Thyroid gland (tissue), 4 donors: ENCODE results near the gene DYNLL1.
"Not testable (repeated sequence)": the region's sequence is repeated elsewhere in the genome, so short reads cannot be mapped to it uniquely, and the experiment has no call there.

Source experiments
- CTCF ChIP-seq, 6 experiments: fragments of 200-600 bp in 3 of 6; fragments of 450-650 bp in 3 of 6; sonication (generic) in 3 of 6; IDR thresholded peaks; one replicate each; pipeline ENCODE4 v1.5.1; 2016 to 2019; ENCODE audit warnings: antibody characterized with exemption in 6 of 6, mild to moderate bottlenecking in 2 of 6, inconsistent platforms in 1 of 6, moderate library complexity in 1 of 6
- POLR2A ChIP-seq, 2 donors: fragments of 450-650 bp; IDR thresholded peaks; one replicate each; pipeline ENCODE4 v1.6.1; 2017; ENCODE audit warnings: antibody characterized with exemption in 2 of 2, mild to moderate bottlenecking in 2 of 2, moderate library complexity in 1 of 2

- not testable (repeated sequence) for TF ChIP-seq CTCF, POLR2A (IDR thresholded peaks at IDR 0.05)
Measured at GRCh38 chr12:120530418-120530761, 34.5 kb downstream of the DYNLL1 start.
